ENCODE measurements around the gene KCNG3. TPM values are rescaled to one million over a fixed set of nuclear protein-coding genes. Genes with fewer than 3 reads are reported as not detected.

The KCNG3 gene
- total RNA-seq, 4 donors from 2014 or later: 0.27 to 1.1 (median 0.74) TPM

DNA sequence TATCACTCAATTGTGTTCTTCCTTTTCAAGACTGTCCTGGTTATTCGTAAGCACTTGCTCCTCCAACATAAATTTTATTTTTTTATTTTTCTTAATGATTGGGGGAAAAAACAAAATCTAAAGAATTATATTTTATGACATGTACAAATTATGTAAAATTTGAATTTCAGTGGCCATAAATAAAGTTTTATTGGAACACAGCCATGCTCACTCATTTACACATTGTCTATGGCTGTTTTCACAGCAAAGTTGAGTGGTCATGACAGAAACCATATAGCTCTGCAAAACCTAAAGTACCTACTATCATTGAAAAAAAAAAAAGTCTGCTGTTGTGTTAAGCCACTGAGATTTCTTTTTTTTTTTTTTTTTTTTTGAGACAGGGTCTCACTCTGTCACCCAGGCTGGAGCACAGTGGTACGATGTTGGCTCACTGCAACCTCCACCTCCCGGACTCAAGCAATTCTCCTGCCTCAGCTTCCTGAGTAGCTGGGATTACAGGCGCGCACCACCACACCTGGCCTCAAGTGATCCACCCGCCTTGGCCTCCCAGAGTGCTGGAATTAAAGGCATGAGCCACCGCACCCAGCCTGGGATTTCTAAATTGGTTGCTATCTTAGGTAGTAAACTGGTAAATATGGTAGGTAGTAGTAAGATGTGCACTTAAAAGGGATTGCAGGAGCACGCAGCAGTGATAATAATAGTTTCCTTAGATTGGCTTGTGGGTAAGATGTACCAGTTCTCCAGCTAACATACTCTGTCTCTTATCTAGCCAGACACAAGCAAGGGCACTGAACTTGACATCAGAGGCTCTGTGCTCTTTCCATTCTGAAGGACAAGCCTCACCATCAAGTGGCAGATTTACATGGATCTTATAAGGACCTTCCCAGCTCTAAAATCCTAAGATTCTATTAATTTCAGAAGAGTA lies 44.4 kb downstream of the KCNG3 start:
- no peaks in the 10 kb centered on the region for H3K9me3 ChIP-seq

DNA sequence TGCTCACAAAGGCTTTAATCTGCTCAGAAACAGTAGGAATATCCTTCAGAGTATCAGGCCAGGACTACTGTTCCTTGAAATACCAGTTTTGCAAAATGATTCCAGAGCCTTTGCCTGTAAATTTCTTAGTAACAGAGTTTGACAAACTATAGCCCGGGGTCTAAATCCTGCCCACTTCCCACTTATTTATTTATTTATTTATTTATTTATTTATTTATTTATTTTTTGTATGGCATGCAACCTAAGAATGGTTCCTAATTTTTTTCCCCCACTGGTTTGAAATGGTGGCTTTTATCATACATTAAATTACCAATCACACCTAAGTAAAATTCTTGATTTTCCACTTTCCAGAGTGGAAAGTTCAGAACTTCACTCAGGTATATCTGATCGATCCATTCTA lies 45.6 kb downstream of the KCNG3 start:
- Histone ChIP-seq H3K36me3 (no peaks in the 10 kb centered on the region), H3K4me3 (no peak overlapping the region), H3K4me1 (no peaks in the 10 kb centered on the region), H3K27ac (no peak overlapping the region), H3K27me3 (no peaks in the 10 kb centered on the region), H3K9me3 (no peaks in the 10 kb centered on the region)
- DNase-seq: no peak
- TF ChIP-seq POLR2A (IDR thresholded peaks at IDR 0.05): no peak

More for the DNA sequence above, 44.4 kb downstream of the KCNG3 start:
- Histone ChIP-seq H3K27me3 (no peaks in the 10 kb centered on the region), H3K4me3 (no peak overlapping the region), H3K36me3 (no peaks in the 10 kb centered on the region), H3K27ac (no peak overlapping the region), H3K4me1 (no peaks in the 10 kb centered on the region)
- no peak for DNase-seq
- TF ChIP-seq, protein P1, sequence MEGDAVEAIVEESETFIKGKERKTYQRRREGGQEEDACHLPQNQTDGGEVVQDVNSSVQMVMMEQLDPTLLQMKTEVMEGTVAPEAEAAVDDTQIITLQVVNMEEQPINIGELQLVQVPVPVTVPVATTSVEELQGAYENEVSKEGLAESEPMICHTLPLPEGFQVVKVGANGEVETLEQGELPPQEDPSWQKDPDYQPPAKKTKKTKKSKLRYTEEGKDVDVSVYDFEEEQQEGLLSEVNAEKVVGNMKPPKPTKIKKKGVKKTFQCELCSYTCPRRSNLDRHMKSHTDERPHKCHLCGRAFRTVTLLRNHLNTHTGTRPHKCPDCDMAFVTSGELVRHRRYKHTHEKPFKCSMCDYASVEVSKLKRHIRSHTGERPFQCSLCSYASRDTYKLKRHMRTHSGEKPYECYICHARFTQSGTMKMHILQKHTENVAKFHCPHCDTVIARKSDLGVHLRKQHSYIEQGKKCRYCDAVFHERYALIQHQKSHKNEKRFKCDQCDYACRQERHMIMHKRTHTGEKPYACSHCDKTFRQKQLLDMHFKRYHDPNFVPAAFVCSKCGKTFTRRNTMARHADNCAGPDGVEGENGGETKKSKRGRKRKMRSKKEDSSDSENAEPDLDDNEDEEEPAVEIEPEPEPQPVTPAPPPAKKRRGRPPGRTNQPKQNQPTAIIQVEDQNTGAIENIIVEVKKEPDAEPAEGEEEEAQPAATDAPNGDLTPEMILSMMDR (IDR thresholded peaks at IDR 0.05): no peak
- no peak for TF ChIP-seq POLR2A (IDR thresholded peaks at IDR 0.05)

DNA sequence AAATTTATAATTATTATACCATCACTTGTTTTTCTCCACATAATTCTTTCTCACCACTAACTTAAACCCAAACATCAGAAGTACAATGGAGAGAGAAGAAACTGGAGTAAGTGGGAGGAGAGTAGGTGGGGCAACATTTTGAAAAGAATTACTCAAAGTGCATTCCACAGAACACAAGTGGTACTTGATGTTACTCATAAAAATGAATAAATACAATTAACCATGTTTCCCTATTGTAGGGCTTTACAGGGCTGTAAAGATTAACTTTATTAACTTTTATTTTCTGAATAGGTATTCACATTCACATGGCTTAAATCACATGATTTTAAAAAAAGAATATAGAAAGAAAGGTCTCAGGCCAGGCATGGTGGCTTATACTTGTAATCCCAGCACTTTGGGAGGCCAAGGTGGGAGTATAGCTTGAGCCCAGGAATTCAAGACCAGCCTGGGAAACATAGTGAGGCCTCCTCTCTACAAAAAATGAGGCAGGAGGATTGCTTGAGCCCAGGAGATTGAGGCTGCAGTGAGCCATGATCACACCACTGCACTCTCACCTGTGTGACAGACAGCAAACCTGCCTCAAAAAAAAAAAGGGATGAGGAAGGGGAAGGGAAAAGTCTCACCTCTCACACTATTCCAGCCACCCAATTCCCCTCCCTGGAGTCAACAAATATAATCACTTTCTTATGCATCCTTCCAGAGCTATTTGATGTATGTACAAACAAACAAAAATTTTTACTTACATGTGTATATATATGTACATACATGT lies 47.1 kb downstream of the KCNG3 start:
- Histone ChIP-seq H3K27ac (no peak overlapping the region), H3K36me3 (no peaks in the 10 kb centered on the region), H3K27me3 (no peaks in the 10 kb centered on the region), H3K4me3 (no peak overlapping the region), H3K4me1 (no peaks in the 10 kb centered on the region), H3K9me3 (no peaks in the 10 kb centered on the region)
- no peak for DNase-seq
- TF ChIP-seq, protein P1 (IDR thresholded peaks at IDR 0.05): no peak
- no peak for TF ChIP-seq POLR2A (IDR thresholded peaks at IDR 0.05)

DNA sequence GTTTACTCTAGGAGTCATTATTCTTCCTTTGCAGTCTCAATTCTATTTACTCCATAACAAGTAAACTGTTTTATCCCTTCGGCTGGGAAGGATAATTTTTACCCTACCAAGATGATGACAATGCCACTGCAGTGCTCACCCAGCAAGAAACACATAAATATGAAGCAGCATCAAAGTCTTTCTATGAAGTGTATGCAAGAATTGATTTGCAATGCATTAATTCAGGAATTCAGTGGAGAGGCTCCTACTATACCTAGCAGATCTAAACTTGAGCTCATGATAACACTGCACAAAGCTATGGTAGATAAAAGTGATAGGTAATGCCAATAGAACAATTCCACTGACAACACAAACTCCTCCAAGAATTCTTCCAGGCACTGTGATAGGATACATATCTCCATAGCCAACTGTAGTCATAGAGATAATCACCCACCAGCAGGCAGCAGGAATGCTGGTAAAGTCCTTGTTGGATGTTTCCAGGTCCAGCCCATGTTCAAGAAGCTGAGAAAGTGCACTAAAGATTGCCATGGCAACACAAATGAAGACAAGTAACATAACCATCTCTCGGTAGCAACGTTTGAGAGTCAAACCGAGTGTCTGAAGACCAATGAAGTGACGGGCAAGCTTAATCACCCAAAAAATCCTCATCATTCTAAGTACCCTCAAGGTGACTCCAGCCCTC lies 49.9 kb downstream of the KCNG3 start:
- H3K36me3 ChIP-seq: no peaks in the 10 kb centered on the region
- H3K4me1 ChIP-seq: no peaks in the 10 kb centered on the region
- TF ChIP-seq POLR2A (IDR thresholded peaks at IDR 0.05): no peak
- TF ChIP-seq, protein P1 (IDR thresholded peaks at IDR 0.05): no peak
- DNase-seq: no peak
- H3K27me3 ChIP-seq: no peaks in the 10 kb centered on the region
- H3K27ac ChIP-seq: no peak overlapping the region
- no peak overlapping the region for H3K4me3 ChIP-seq
- H3K9me3 ChIP-seq: no peaks in the 10 kb centered on the region

DNA sequence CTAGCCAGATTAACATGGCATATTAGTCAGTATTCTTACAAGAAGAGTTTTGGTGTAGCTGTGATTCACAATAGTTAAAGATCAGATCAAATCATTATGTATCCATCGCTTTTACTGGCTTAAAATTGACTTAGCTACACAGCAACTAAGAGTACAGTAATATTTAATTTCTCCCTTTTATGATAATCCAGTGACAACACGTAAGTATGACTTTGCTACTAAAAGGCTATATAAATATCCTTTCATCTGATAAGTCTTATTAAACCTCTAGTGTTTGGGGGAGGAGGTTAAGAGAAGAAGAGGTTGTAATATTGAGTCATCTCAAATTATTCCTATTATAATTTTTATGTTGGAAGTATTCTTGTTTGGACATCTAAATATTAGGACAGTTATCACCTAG lies 51.0 kb downstream of the KCNG3 start:
- TF ChIP-seq, protein P1 (IDR thresholded peaks at IDR 0.05): no peak
- TF ChIP-seq POLR2A (IDR thresholded peaks at IDR 0.05): no peak
- Histone ChIP-seq H3K27ac (no peak overlapping the region), H3K9me3 (no peaks in the 10 kb centered on the region)

More for the DNA sequence above, 51.0 kb downstream of the KCNG3 start:
- H3K36me3 ChIP-seq: no peaks in the 10 kb centered on the region
- no peak for DNase-seq
- no peaks in the 10 kb centered on the region for H3K4me1 ChIP-seq
- no peak overlapping the region for H3K4me3 ChIP-seq
- H3K27me3 ChIP-seq: no peaks in the 10 kb centered on the region

Measured in Peyer's patch (tissue), 4 donors.